HG02938 (cell line): ENCODE results near the gene CPEB1.
A peak's percentile ranks its signal among the peaks of the same experiment; 100 is the strongest.

Source experiments
- ATAC-seq: cut with Tn5 transposase; IDR thresholded peaks from one replicate; pipeline ENCODE4 v1.9.1; 2021; ENCODE audit warnings: mild to moderate bottlenecking, moderate library complexity; ENCODE audit not compliant: unreplicated experiment

Gene CPEB1

DNA sequence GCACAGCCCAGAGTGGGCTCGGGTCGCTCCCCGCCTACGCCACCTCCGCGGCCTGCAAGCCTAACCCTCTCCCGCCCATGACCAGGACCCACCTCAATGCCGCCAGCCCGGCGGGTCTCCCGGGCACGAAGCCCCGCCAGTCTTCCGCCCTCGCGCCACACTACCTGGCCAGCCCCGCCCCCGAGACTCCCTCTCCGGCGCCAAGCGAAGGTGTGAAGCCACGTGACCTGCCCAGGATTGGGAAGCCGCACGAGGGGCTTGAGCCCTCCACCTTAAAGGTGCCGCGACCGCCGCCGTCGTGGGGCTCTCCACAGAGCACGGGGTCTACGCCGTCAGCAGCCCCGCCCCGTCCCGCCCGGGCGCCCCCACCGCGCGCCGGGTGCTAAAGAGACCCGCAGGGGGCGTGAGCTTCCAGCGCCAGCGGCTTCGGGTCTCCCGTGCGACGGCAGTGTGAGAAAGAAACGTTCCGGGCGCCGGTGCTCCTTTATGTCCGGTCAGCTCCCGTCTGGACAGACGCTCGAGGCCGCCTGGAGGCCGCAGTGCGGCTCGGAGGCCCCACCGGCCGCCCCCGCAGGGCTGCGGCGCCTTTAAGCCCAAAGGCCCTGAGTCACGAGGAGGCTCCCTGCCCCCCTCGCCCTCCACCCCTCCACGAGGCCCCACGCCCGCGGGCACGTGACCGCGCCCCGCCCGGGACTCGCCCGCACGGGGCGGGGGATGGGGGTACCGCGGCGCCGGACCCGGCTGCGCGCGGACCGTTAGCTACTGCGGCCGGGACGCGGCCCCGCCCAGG, at the start of gene CPEB1:
CPEB1 (minus strand) TSS at position 319 of the 790 bp plus-strand sequence. CDS start 18,904 bp downstream, outside the sequence.
- peak; percentile 32 for ATAC-seq

DNA sequence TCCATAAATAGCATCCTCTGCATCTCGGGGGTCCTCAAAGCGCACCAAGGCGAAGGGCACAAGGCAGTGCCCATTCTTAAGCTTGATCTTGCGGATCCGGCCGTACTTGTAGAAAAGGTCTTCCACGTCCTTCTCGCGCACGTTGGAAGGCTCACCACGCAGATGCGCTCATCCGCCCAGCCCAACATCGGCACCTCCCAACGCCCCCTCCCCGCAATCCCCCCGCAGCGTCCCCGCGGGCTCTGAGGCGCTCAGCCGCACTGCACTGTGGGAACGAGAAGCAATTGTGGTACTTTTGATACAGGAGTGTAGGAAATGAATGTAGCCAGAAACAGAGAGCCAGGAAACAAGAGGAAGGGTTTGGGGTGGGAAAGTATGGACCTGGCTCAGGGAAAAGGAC, 45.0 kb upstream of the CPEB1 start:
- no peak for ATAC-seq

GRCh38 chr15:82689147-82689546, 42.0 kb upstream of the CPEB1 start:
- no peak for ATAC-seq

- ATAC-seq, result no peak
Measured at GRCh38 chr15:82688691-82689090, 41.5 kb upstream of the CPEB1 start.

DNA sequence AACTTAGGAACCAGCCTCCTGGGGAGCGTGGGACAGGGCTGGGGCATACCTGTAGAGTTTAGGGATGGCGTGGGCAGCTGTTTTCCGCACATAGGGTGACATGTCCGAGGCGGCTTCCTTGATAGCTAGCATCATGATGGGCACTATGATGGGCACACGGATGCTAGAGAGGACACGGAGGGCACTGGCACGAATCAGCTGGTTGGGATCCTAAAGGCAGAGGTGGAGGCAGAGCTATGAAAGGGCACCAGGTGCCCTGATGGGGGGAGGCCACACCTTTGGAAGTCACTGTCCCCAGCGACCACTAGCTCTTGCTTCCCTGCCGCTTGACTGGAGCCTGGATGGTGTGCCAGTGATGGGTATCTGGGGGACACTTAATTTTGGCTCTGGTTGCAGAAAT, 34.2 kb upstream of the CPEB1 start:
- no peak for ATAC-seq

DNA sequence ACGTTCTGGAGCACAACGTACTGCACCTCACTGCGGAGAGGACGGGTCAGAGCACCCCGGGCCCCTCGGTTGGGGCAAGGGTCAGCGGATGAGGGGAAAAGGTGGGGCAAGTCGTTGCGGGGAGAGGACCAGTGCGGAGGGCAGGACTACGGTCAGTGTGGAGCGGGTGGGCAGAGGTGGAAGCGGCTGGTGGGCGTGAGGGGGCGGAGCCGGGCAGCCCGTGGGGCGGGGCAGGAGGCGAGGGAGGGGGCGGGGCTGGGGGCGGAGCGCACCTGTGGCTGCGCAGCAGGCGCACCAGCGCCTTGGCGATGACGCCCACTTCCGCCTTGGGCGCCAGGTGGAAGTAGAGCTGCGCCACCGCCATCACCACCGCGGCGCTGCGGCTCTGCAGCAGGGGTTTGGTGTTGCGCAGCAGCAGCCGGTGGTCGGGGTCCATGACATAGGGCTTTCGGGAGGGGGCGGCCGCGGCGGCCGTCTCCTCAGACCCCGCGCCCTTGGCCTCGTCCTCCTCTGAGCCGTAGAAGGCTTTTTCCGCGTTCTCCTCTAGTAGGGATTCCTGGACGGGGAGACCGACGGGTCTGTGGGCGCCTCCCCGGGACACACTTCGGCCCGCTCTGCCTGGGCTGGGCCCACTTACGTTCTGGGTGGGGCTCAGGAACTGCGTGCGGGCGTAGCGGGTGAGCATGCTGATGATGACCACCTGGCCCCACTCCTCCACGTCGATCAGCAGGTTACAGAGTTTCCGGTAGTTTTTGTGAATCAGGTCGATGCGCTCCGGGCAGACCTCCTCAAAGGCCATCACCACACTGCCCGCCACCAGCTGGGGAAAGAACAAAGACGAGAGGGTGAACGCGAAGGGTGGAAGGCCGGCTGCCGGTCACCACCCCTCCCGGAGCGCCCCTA, 33.3 kb upstream of the CPEB1 start:
- ATAC-seq, result peak; percentile 68

DNA sequence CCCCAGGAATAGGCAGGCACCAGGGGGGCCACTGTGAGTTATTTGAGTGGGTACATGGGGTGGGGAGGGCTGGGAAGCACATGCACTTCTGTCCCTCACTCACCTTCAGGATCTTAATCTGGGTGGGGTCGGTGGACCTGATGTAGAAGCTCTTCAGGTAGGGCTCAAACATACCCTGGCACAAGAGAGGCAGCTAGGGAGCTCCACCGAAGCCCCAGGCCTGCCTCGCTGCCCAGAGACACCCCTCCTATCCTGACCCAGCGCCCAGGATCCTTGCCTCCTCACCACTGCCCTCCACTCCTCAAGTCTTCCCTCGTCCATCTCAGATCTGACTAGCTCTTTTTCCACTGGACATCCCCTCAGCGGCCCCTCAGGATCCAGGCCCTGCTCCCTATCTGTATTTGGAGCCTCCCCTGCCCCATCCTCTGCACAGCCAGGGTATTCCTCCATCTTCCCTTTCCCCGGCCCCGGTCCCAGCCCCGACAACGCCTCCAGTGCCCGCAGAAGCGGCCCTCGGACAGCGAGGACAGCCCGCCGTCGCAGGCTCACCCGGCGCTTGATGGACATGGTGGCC, 32.5 kb upstream of the CPEB1 start:
- ATAC-seq, result no peak

DNA sequence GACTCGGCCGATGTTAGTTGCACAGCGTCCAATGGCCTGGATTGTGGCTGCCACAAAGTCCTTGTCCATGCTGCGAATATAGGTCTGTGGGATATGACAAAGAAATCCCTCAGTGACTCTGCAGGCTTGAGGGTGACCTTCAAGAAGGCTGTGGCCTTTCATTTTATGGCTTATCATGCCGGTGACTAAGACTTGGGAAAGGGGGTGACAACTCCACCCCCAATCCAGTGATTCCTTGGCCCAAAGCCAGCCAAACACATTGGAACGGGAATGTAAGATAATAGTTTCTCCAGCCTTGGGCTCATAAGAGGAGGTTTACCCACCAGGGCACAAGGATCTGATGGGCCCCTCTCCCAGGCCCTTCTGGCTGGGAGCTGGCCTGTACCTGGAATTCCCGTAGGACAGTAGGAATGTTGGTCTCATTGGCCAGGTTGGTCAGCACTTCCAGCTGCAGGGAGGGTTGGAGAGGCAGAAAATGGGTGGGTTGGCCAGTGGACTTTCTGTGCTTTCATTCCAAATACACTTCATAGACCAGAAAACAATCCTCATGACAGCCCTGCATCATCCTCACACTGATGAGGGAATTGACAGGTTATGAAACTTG, 30.7 kb upstream of the CPEB1 start:
- no peak for ATAC-seq

DNA sequence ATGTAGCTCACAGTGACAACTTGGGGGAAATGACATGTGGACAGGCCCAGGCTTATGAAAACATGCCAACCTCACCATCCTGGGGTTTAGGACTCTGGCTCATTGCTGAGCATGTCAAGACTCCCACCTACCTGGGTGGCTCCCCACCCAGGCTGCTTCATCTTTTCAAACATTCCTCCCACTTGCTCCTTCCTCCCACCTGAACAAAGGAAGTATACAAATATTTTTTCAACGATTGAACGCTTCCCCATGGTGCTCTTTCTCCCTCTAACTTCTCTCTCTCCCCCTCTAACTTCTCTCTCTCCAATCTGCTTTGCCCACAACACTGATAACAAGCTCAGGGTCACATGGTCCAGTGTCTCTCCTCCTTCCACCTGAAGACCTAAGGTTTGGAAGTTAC, 27.7 kb upstream of the CPEB1 start:
- ATAC-seq, result no peak

DNA sequence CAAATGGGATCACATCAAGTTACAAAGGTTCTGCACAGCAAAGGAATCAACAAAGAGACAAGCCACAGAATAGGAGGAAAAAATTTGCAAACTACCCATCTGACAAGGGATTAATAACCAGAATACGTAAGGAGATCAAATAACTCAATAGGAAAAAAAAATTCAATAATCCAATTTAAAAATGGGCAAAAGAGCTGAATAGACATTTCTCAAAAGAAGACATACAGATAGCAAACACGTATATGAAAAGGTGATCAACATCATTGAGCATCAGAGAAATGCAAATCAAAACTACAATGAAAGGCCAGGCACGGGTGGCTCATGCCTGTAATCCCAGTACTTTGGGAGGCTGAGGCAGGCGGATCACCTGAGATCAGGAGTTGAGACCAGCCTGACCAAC, 23.5 kb upstream of the CPEB1 start:
- ATAC-seq, result no peak

DNA sequence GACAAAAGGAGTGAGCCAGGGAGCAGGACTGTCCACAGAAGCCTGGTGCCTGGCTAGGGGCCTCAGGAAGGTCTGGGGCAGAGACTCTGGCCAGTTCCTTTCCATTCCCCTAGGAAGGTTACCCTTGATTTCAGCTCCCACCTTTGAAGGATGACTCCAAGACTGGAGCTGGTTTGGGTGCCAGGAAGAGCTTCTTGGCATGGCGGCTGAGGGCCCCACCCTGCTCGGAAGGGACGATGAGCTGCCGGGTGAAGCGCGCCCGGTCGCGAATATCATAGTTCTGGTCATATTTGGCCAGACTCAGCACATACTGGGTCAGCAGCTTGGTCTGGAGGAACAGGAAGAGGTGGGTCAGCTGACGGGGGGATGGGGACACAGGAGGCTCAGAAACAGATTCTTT, 19.4 kb upstream of the CPEB1 start:
- no peak for ATAC-seq

DNA sequence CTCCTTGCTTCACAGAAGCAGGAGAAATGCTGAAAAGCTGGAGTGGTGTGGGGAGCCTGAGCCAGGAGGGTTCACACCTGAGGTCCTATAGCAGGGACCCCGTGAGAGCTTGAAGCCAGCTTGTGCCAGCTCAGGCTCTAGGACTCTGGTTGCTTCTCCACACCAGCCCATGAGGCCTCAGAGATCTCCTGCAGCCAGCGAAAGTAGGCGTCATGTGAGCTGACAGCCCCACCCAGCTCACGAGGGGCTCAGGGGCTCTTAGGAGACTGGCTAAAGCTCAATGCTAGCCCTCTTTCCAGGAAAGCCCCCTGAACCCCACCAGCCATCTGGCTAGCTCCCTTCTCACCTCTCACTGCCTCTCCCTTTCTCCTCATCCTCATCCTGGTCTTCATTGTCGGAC, 16.9 kb upstream of the CPEB1 start:
- ATAC-seq, result no peak

- no peak for ATAC-seq
Measured at GRCh38 chr15:82663186-82663600, 16.0 kb upstream of the CPEB1 start.

GRCh38 chr15:82662641-82663040, 15.5 kb upstream of the CPEB1 start:
- no peak for ATAC-seq

DNA sequence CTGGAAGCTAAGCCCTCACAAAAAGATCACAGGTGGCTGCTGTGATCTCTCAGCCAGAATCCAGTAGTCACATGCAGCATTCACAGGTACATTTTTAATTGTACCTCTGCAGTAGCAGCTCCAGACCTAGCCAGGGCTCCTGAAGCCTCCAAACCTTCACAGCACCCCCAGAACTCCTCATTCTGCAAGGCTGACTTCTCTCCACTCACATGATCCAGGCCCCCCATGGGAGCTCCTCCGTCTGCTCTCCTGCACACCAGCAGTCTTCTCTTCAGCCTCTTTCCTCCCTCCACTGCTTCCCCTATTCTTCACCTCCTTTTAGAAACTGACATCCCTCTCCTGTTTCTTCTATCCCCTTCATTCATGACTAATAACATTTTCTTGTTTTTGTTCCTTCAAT, 13.2 kb upstream of the CPEB1 start:
- no peak for ATAC-seq

DNA sequence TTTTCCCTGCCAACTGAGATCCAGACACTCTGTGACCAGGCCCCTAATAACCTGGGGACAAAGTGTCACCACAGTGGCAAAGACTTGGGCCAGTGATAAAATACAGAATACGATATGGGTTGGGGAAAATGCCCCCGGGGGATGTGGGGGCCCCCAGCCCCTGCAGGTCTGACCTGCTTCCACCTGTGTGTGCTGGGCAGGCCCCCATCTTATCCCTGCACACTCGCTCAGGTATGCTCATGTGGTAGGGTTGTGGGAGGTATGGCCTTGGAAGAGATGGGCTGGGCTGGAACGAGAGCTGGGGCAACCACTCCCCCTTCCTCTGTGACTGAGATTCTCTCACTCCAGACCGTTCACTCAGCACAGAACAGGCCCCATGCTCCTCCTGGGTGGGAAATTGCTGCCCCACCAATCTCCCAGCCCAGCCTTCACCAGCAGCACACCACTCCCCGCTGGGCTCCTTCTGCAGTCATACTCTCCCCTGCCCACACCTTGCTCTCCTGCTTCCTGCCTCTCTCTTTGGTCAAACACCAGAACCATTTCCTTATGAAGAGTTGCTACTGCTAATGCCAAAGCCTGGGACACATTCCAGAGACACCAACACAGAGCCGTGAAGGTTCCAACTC, 9.6 kb upstream of the CPEB1 start:
- ATAC-seq, result no peak

- no peak for ATAC-seq
Measured at GRCh38 chr15:82655606-82656005, 8.4 kb upstream of the CPEB1 start.

DNA sequence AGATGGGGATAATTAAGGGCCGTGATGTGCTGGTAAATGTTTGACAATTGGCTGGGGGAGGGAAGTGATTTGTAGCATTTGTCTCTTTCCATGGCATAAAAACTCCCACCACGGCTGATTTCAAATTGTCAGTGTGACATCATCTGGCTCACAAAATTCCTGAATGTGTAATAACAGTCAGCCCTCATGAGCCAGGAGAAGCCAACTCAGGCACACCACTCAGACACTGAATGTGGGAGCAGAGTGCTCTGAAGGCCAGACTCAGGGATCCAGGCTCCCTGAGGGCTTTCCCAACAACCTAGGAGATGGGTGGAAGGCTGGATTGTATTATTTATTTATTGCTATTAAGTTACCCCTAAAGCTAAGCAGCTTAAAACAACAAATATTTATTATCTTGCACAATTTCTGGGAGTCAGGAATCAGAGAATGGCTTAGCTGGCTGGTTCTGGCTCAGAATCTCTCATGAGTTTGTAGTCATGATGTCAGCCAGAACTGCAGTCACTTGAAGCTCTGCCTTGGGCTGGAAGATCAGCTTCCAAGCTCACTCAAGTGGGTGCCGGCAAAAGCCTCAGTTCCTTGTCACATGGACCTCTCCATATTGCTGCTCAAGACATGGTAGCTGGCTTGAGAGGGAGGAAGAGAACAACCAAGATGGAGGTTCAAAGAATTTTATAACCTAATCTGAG, 6.5 kb upstream of the CPEB1 start:
- no peak for ATAC-seq

- no peak for ATAC-seq
Measured at GRCh38 chr15:82651708-82652107, 4.5 kb upstream of the CPEB1 start.

- no peak for ATAC-seq
Measured at GRCh38 chr15:82650046-82650670, 3.0 kb upstream of the CPEB1 start.
